Mucosa of rectum (tissue), 2 donors: ENCODE measurements around the gene PBX4.
"Not testable (repeated sequence)": the region's sequence is repeated elsewhere in the genome, so short reads cannot be mapped to it uniquely, and the experiment has no call there.

Experiments used
- H3K27ac ChIP-seq, 2 donors: one replicate each; pipeline ENCODE4 v1.7.0; 2013; ENCODE audit warnings: inconsistent platforms in 2 of 2, low read depth in 2 of 2, low read length in 2 of 2
- H3K27me3 ChIP-seq, 2 donors: one replicate each; pipeline ENCODE4 v1.7.0; 2013; ENCODE audit warnings: low read length in 2 of 2; ENCODE audit not compliant: control insufficient read depth in 2 of 2, insufficient read depth in 2 of 2
- H3K36me3 ChIP-seq, 2 donors: one replicate each; pipeline ENCODE4 v1.7.0; 2013; ENCODE audit warnings: low read length in 2 of 2; ENCODE audit not compliant: control insufficient read depth in 2 of 2, insufficient read depth in 2 of 2
- H3K4me1 ChIP-seq, 2 donors: one replicate each; pipeline ENCODE4 v1.7.0; 2013; ENCODE audit warnings: low read length in 2 of 2, mild to moderate bottlenecking in 1 of 2; ENCODE audit not compliant: control insufficient read depth in 2 of 2, insufficient read depth in 2 of 2
- H3K4me3 ChIP-seq, 2 donors: one replicate each; pipeline ENCODE4 v1.7.0; 2013; ENCODE audit warnings: low read length in 2 of 2
- H3K9ac ChIP-seq, 2 donors: one replicate each; pipeline ENCODE4 v1.7.0; 2013; ENCODE audit warnings: low read length in 2 of 2, low read depth in 1 of 2, mild to moderate bottlenecking in 1 of 2
- H3K9me3 ChIP-seq, 2 donors: one replicate each; pipeline ENCODE4 v1.7.0; 2013; ENCODE audit warnings: low read length in 2 of 2; ENCODE audit not compliant: control insufficient read depth in 2 of 2
- donor health status: healthy.
- donor health status: Normal muscosa, but diverticular disease.

Gene PBX4

DNA sequence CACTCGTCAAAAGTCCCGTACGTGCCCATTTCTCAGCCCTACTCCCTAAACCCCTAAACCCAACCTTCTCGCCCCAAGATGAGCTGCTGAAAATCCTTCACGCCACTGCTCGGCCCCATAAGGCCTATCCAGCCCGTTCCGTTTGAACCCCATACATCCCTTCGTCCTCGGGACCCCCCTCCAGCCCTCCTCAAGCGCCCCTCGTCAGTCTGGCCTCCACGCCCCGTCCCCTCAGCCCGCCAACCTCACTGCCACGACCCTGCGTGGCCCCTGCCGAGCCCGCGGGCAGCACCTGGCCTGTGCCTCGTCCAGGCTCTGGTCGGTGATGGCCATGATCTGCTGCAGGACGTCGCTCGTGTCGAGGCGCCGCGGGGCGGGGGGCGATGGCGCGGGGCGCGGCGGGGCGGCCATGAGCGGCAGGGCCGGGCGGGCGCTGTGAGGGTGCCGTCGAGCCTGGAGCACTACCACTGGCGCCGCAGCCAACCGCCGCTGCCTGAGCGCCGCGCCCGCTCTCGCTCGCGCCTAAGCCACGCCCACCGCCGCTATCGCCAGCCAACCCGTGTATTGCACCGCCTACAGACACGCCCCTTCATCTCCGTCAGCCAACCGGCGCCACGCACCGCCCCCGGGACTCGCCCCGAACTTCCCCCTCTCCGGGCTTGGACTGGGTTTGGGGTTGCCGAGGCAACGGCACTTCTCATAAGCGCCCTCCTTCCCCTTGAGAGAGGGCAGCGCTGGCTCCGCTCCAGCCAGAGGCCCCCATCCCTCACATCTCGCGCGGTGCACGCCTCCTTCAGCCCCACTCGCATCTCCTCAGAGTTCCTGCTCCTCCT is at the start of gene PBX4:
Gene PBX4 (minus strand): TSS at position 469 of the 833 bp plus-strand sequence. CDS start 58 bp downstream, at position 411.
- H3K36me3 ChIP-seq, result no peaks in the 10 kb centered on the region
- H3K4me3 ChIP-seq, result peak within 1 kb of the TSS; percentile 67 to 70
- H3K27ac ChIP-seq, result peak within 1 kb of the TSS in 1 of 2 donors; percentile 9
- H3K4me1 ChIP-seq, result peaks cover 10 to 17% of the 10 kb centered on the region in 2 donors
- H3K27me3 ChIP-seq, result no peaks in the 10 kb centered on the region
- H3K9me3 ChIP-seq, result no peaks in the 10 kb centered on the region
- peak within 1 kb of the TSS; percentile 32 to 79 for H3K9ac ChIP-seq

DNA sequence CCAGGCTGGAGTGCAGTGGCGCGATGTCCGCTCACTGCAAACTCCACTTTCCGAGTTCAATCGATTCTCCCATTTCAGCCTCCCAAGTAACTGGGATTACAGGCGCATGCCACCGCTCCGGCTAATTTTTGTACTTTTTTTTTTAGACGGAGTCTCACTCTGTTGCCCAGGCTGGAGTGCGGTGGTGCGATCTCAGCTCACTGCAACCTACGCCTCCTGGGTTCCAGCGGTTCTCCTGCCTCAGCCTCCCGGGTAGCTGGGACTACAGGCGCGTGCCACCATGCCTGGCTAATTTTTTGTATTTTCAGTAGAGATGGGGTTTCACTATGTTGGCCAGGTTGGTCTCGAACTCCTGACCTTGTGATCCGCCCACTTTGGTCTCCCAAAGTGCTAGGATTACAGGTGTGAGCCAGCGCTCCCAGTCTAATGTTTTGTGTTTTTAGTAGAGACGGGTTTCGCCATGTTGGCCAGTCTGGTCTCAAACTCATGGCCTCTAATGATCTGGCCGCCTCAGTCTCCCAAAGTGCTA is 47.0 kb upstream of the PBX4 start:
- not testable (repeated sequence) for H3K27me3 ChIP-seq, H3K9me3 ChIP-seq, H3K27ac ChIP-seq, H3K36me3 ChIP-seq, H3K9ac ChIP-seq, H3K4me3 ChIP-seq
- H3K4me1 ChIP-seq, result peaks cover 19 to 28% of the 10 kb centered on the region in 2 donors

DNA sequence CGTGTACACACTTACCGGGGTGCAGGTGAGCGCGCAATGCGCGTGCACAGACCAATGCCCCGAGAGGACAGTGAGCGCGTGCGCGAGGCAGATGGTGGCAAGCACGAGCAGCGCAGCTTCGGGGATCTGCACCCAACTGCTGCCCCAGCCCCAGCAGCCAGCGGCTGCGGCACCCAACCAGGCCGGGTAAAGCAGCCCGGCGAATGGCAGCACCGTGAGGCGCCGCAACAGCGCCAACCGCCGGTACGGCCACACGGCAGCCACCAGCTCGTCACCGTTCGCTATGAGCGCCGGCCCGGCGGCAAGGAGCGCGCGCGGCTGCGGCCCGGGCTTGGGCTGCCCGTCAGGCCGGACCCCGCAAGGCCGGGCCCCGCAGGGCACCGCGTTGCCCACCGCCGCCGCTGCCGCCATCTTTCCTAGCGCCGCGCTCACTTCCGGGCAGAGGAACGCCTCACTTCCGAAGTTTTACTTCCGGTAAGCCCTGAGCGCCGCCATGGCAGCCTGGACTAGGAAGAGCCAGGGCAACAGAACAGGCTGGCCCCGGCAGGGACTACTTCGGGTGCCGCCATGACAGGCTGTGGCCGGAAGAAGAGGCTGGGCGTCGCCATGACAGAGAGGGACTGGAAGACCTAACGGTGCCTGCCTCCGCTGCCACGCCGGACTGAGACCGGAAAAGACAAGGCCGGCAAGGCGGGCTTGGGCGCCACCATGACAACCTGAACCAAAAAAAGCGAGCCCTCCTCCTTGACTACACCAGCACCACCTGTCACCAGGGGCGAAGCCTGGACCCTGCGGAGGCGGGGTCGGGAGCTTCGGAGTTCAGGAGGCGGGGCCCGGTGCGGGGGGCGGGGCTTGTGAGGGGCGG is 45.0 kb upstream of the PBX4 start, which contains the start of gene ATP13A1:
Gene ATP13A1 (minus strand): TSS at position 421 of the 865 bp plus-strand sequence. CDS start 10 bp downstream, at position 411.
- peak within 1 kb of the TSS; percentile 84 to 91 for H3K9ac ChIP-seq
- H3K27ac ChIP-seq, result peak within 1 kb of the TSS; percentile 91 to 93
- H3K9me3 ChIP-seq, result no peaks in the 10 kb centered on the region
- peaks cover 2 to 18% of the 10 kb centered on the region in 2 donors for H3K36me3 ChIP-seq
- peak within 1 kb of the TSS; percentile 86 to 95 for H3K4me3 ChIP-seq
- no peaks in the 10 kb centered on the region for H3K27me3 ChIP-seq
- peaks cover 19 to 20% of the 10 kb centered on the region in 2 donors for H3K4me1 ChIP-seq

DNA sequence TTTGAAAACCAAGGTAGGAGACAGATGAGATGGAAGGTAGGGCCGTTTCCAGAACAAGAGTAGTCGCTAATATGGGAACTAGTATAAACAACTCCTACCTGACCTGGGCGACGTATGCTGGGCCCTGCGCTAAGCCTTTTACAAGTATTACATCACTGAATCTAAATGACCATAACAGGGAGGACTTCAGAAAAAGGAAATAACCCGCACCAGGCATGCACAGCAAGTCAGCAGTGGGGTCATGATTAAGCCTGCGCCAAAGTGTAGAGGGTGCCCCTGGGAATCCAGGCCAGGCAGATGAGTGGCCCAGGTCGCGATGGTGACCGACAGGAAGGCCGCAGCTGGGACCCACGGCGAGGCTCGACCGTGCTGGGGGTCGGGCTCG is 44.4 kb upstream of the PBX4 start:
- H3K4me3 ChIP-seq, result peak overlapping the region; percentile 86 to 95
- no peaks in the 10 kb centered on the region for H3K9me3 ChIP-seq
- no peaks in the 10 kb centered on the region for H3K27me3 ChIP-seq
- H3K27ac ChIP-seq, result peak overlapping the region; percentile 91 to 93
- H3K4me1 ChIP-seq, result peaks cover 19 to 20% of the 10 kb centered on the region in 2 donors
- H3K9ac ChIP-seq, result peak overlapping the region; percentile 84 to 91
- peaks cover 6 to 23% of the 10 kb centered on the region in 2 donors for H3K36me3 ChIP-seq

GRCh38 chr19:19662344-19662743 is 43.9 kb upstream of the PBX4 start:
- no peaks in the 10 kb centered on the region for H3K27me3 ChIP-seq
- H3K9ac ChIP-seq, result peak overlapping the region; percentile 84 to 91
- peak overlapping the region in 1 of 2 donors; percentile 35 for H3K27ac ChIP-seq
- H3K36me3 ChIP-seq, result peaks cover 6 to 27% of the 10 kb centered on the region in 2 donors
- peak overlapping the region; percentile 86 to 95 for H3K4me3 ChIP-seq
- peaks cover 19 to 20% of the 10 kb centered on the region in 2 donors for H3K4me1 ChIP-seq
- H3K9me3 ChIP-seq, result no peaks in the 10 kb centered on the region

- Histone ChIP-seq H3K4me3 (peak overlapping the region in 1 of 2 donors; percentile 95), H3K4me1 (peaks cover 19 to 20% of the 10 kb centered on the region in 2 donors), H3K36me3 (peaks cover 12 to 33% of the 10 kb centered on the region in 2 donors), H3K27me3 (no peaks in the 10 kb centered on the region), H3K9me3 (no peaks in the 10 kb centered on the region), H3K9ac (peak overlapping the region in 1 of 2 donors; percentile 41), H3K27ac (peak overlapping the region in 1 of 2 donors; percentile 78)
These were observed 43.3 kb upstream of the PBX4 start for GRCh38 chr19:19661675-19662251.

- Histone ChIP-seq H3K4me1 (peaks cover 19 to 20% of the 10 kb centered on the region in 2 donors), H3K27ac (peak overlapping the region in 1 of 2 donors; percentile 78), H3K9me3 (no peaks in the 10 kb centered on the region), H3K4me3 (peak overlapping the region in 1 of 2 donors; percentile 95), H3K9ac (peak overlapping the region in 1 of 2 donors; percentile 41), H3K27me3 (no peaks in the 10 kb centered on the region), H3K36me3 (peaks cover 17 to 38% of the 10 kb centered on the region in 2 donors)
These were observed 42.7 kb upstream of the PBX4 start for GRCh38 chr19:19661141-19661674.

DNA sequence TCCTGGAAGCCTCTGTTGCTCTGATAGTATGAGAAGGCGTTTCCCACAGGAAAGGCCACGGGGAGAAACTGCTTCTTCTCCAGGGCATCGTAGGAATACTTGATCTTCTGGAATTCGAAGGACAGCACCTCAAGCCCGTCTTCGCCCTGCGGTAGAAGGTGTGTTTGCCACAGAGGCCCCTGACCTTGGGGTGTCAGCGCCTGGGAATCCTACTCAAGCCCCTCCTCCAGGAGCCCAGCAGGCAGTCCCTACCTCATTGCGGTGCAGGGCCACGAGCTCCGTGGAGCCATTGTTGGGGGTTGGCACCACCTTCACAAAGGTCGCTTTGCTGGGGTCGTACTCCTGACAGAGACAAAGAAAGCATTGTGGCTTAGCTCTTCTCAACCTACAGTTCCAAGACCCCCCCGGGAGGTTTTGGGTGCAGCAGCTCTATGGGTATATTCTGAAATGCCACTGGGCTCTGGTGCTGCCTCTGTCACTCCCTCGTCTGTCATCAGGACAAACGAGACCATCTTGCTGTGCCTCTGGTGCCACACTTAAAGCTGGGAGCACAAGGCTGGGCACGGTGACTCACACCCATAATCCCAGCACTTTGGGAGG is 41.3 kb upstream of the PBX4 start:
- H3K9ac ChIP-seq, result no peak overlapping the region
- no peaks in the 10 kb centered on the region for H3K27me3 ChIP-seq
- H3K36me3 ChIP-seq, result peaks cover 31 to 53% of the 10 kb centered on the region in 2 donors
- H3K9me3 ChIP-seq, result no peaks in the 10 kb centered on the region
- H3K27ac ChIP-seq, result no peak overlapping the region
- H3K4me1 ChIP-seq, result peaks cover 19 to 20% of the 10 kb centered on the region in 2 donors
- H3K4me3 ChIP-seq, result no peak overlapping the region

GRCh38 chr19:19657397-19657783 is 38.9 kb upstream of the PBX4 start:
- Histone ChIP-seq H3K9me3 (no peaks in the 10 kb centered on the region), H3K9ac (no peak overlapping the region), H3K27ac (no peak overlapping the region), H3K4me3 (no peak overlapping the region), H3K27me3 (no peaks in the 10 kb centered on the region), H3K36me3 (peaks cover 51 to 72% of the 10 kb centered on the region in 2 donors), H3K4me1 (peaks cover 12 to 13% of the 10 kb centered on the region in 2 donors)
